ENCODE data around the gene NXPH1. TPM values are rescaled to one million over a fixed set of nuclear protein-coding genes. Genes with fewer than 3 reads are reported as not detected.
A peak's percentile ranks its signal among the peaks of the same experiment; 100 is the strongest.

Gene NXPH1
- total and polyA plus RNA-seq, 11 donors = not detected

DNA sequence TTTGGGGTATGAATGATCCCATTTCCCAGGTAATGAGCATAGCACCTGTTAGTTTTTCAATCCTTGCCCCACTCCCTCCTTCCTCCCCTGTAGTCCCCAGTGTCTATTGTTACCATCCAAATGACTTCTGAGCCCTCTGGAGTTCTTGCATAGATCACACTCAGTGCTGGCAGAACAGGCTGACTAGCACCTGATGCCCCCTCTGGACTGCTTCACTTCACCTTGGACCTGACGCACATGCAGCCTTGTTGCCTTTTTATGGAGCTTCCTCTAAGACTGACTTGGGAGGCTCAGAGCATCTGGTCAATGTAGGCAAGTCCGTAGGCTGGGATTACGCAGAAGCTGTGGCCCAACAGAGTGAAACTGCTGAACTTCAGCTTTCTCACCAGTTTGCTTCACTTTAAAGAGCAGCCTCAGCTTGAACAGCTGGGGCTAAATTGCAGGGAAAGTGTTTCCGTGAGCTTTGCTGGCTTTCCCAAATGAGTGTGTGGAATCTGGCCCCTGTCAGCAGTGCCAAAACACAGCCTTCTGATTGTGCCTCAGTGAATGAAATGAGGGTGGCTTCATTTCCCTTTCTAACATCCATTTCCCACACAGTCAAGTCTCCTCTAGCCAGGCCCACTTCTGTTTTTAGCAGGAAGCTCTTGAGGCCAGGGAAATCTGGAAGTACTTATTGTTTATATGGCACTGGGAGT is 48.5 kb downstream of the NXPH1 start:
- Histone ChIP-seq H3K27ac (peak overlapping the region in 1 of 12 donors; percentile 8), H3K9me3 (peaks cover 0 to 26% (median 10%) of the 10 kb centered on the region in 12 donors)

GRCh38 chr7:8490391-8491045 is 57.1 kb downstream of the NXPH1 start:
- TF ChIP-seq POLR2A (IDR thresholded peaks at IDR 0.05) (no peak), CTCF (IDR thresholded peaks at IDR 0.05) (no peak)
- intact Hi-C loops (cut with DNase I) = no loop called here
- ATAC-seq (no peak), DNase-seq (no peak)
- no peaks in the 10 kb centered on the region for H3K27me3 ChIP-seq
- no peaks in the 10 kb centered on the region for H3K36me3 ChIP-seq
- 84 to 94% (median 91%) methylated on average over 4 of the region's 4 CpGs for WGBS, 4 donors
- no peaks in the 10 kb centered on the region for H3K9me3 ChIP-seq
- H3K4me3 ChIP-seq = no peak overlapping the region
- no peak overlapping the region for H3K27ac ChIP-seq
- no peaks in the 10 kb centered on the region for H3K4me1 ChIP-seq

More for the DNA sequence above, 48.5 kb downstream of the NXPH1 start:
- TF ChIP-seq POLR2A (IDR thresholded peaks at IDR 0.05) = no peak
- no peak for TF ChIP-seq CTCF (IDR thresholded peaks at IDR 0.05)
- ATAC-seq = peak in 3 of 4 donors; percentile 29 to 63 (median 36)
- 44 to 63% (median 48%) methylated on average over 4 of the region's 4 CpGs for WGBS, 4 donors
- Histone ChIP-seq H3K4me3 (no peak overlapping the region), H3K4me1 (no peaks in the 10 kb centered on the region), H3K27me3 (no peaks in the 10 kb centered on the region), H3K36me3 (no peaks in the 10 kb centered on the region)
- peak in 3 of 5 donors; percentile 13 to 35 (median 22) for DNase-seq
- intact Hi-C loops (cut with DNase I) = no loop called here

GRCh38 chr7:8491106-8491505 is 57.7 kb downstream of the NXPH1 start:
- no peaks in the 10 kb centered on the region for H3K9me3 ChIP-seq
- no peaks in the 10 kb centered on the region for H3K36me3 ChIP-seq
- no peak for DNase-seq
- H3K27ac ChIP-seq = no peak overlapping the region
- TF ChIP-seq POLR2A (IDR thresholded peaks at IDR 0.05) (no peak), CTCF (IDR thresholded peaks at IDR 0.05) (no peak)
- WGBS, 4 donors = 90 to 91% (median 91%) methylated on average over 3 of the region's 3 CpGs
- no peaks in the 10 kb centered on the region for H3K27me3 ChIP-seq
- no peak for ATAC-seq
- H3K4me3 ChIP-seq = no peak overlapping the region
- intact Hi-C loops (cut with DNase I) = no loop called here
- H3K4me1 ChIP-seq = no peaks in the 10 kb centered on the region
